ENCODE data around the gene CELA2A.
"Not testable (repeated sequence)": the region's sequence is repeated elsewhere in the genome, so short reads cannot be mapped to it uniquely, and the experiment has no call there.

The CELA2A gene

GRCh38 chr1:15471067-15471466, 14.5 kb downstream of the CELA2A start:
- DNase-seq, result not testable (repeated sequence)

- DNase-seq, result not testable (repeated sequence)
These were observed 15.2 kb downstream of the CELA2A start for GRCh38 chr1:15471723-15472122.

- DNase-seq, result no peak
These were observed 16.1 kb downstream of the CELA2A start for GRCh38 chr1:15472587-15472986.

GRCh38 chr1:15475752-15476314, 19.3 kb downstream of the CELA2A start, which contains the start of gene CELA2B:
Gene CELA2B, plus strand, starts transcription at chr1:15476104. Its CDS starts 22 bp downstream, at chr1:15476126.
- DNase-seq, result no peak

GRCh38 chr1:15476927-15477326, 20.4 kb downstream of the CELA2A start:
- DNase-seq, result no peak

GRCh38 chr1:15477646-15478212, 21.2 kb downstream of the CELA2A start:
- no peak for DNase-seq

- DNase-seq, result no peak
These were observed 23.3 kb downstream of the CELA2A start for GRCh38 chr1:15479654-15480347.

- not testable (repeated sequence) for DNase-seq
These were observed 25.9 kb downstream of the CELA2A start for GRCh38 chr1:15482455-15482854.

GRCh38 chr1:15482983-15483543, 26.5 kb downstream of the CELA2A start:
- not testable (repeated sequence) for DNase-seq

GRCh38 chr1:15483971-15484370, 27.4 kb downstream of the CELA2A start:
- DNase-seq, result no peak

GRCh38 chr1:15484443-15484842, 27.9 kb downstream of the CELA2A start:
- DNase-seq, result not testable (repeated sequence)

- no peak for DNase-seq
These were observed 29.1 kb downstream of the CELA2A start for GRCh38 chr1:15485636-15486035.

GRCh38 chr1:15486844-15487610, 30.5 kb downstream of the CELA2A start:
- not testable (repeated sequence) for DNase-seq

GRCh38 chr1:15488371-15488770, 31.8 kb downstream of the CELA2A start:
- no peak for DNase-seq

- DNase-seq, result peak; percentile 73
These were observed 32.7 kb downstream of the CELA2A start for GRCh38 chr1:15489052-15489736.

- not testable (repeated sequence) for DNase-seq
These were observed 34.5 kb downstream of the CELA2A start for GRCh38 chr1:15491010-15491409.

GRCh38 chr1:15492596-15492995, 36.1 kb downstream of the CELA2A start:
- DNase-seq, result no peak

- no peak for DNase-seq
These were observed 37.4 kb downstream of the CELA2A start for GRCh38 chr1:15493869-15494390.

GRCh38 chr1:15500184-15501178, 43.9 kb downstream of the CELA2A start:
- DNase-seq, result no peak

- DNase-seq, result peak; percentile 60
These were observed 44.9 kb downstream of the CELA2A start for GRCh38 chr1:15501208-15502032.
